Hematopoietic multipotent progenitor cell treated with erythropoietin and hydrocortisone succinate and interleukin-3 and kit ligand, for 17 days (in vitro differentiated cells): ENCODE measurements around the gene FYN.
"Not testable (repeated sequence)": the region's sequence is repeated elsewhere in the genome, so short reads cannot be mapped to it uniquely, and the experiment has no call there.

Experiments
- DNase-seq: peaks from one replicate; pipeline ENCODE4 v3.0.0-alpha.2; 2015; ENCODE audit warnings: low spot score

Gene FYN

DNA sequence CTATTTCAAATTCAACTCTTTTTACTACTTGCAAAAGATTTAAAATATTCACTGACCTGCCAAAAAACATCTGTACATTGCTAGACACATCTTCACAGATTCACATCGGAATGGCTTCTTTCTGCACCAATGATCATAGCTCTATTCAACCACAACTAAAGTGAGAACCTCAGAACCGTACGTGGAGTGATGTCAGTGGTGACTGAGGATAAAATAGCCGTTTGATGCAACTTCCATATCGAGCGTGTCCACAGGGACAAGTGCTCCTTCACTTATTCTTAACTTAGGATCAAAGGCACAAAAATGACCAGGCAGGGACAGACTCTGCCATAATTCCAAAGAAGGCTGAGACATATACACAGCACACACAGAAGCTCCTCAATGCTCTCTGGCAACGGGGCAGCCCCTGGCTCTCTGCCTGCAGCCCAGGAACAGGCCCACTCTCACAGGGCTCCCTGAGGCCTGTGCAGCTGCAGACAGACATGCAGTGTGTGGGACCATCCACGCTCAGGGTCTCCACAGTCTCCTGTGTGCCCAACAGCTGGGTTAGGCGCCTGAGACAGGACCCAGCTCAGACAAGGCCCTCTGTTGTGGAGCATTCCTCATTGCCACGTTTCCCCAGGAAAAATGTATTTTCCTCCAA lies 22.8 kb downstream of the FYN start:
- DNase-seq, result no peak

DNA sequence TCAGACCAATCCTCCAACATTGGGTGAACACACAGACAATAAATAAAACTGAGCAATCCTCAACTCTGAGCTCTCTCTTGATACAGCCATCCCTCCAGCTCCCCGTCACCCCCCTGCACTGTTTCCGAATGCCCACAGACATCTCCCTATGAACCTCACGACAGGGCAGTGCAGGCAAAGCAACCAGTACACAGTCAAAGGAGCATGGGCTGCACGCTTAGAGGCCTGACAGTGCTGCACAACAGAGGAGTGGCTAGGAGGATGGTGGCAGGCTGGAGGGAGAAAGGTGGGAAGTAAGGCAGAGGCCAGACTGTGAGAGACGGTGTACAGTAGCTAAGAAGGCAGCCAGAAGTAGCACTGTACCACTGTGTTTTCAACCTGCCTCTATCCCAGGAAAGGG lies 24.0 kb downstream of the FYN start:
- no peak for DNase-seq

DNA sequence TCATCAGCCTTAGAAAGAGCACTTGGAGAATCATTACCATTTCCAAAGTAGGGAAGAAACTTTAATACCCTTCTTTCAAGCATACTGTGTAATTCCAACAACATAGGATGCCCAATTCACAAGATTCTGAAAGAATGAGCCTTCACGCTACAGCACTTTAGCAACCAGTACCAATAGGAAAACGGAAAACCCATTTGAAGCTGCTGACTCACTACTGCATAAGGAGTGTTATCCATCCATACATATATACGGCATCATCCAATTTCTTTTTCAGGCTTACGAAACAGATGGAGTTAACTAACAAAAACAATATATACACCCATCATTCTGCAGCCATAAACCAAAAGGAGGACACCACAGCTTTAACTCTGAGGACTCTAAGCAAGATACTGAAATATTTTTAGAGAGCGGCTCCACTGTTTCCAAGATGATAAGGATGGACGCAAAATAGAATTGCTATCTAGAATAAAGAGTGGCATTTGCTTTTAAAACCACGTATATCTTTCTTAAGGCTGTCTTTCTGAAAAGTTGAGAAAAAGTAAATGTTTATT lies 24.9 kb downstream of the FYN start:
- DNase-seq, result no peak

DNA sequence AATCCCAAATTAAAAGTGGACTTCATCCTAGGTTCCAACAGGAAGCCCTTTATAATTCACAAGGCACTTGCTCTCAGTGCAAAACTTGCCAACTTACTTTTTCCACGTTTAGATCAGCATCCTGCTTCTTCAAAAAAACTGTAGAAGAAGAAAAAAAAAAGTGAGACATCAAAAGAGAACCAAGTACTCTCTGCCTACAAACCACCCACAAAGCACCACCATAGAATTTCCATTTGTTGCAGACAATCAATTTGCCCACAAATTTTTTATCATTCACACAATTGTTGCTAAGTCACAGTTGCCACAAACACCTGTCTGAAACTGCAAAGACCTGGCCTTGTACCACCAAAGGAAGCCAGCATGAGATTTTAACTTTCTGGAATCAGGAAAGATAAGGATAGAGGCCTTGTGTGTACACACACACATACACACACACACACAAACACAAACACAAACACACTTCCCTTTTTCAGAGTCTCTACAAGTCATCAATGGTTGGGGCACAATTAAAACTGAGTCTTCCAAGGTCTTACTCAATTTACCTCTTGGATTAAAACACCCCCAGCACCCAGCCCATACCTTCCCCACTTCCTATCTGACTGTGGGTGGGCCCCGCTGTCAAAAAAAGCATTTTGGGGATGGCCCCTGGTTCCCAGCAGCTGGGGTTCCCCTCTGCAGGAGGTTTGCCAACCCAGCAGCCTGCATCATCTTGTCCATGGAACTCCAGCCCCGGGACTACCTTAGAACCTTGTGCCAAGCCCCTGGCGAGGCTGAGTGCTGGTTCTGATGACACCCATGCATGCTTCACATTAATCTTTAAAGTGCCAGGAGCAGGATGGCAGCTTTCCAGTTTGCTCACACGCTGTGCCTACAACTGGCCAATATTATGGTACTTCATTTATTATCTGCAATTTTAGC lies 26.5 kb downstream of the FYN start:
- peak; percentile 61 for DNase-seq

DNA sequence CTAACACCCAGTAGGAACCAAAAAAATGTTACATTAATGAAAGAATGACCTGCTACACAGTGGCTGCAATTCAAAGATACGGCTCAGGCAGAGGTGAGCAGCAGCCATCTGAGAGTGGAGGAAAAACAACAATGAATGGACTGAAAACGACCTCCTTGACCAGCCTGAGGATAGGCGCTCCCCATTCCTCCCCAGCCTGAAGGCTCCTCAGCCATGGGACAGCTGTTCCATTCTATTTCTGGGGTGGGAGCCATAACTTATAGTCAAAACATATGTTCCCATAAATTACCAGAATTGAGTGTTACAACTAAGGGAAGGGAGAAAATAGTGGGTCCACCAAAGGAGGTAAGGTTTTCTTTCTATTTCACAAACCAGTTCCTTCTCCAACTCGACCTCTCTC lies 27.2 kb downstream of the FYN start:
- no peak for DNase-seq

DNA sequence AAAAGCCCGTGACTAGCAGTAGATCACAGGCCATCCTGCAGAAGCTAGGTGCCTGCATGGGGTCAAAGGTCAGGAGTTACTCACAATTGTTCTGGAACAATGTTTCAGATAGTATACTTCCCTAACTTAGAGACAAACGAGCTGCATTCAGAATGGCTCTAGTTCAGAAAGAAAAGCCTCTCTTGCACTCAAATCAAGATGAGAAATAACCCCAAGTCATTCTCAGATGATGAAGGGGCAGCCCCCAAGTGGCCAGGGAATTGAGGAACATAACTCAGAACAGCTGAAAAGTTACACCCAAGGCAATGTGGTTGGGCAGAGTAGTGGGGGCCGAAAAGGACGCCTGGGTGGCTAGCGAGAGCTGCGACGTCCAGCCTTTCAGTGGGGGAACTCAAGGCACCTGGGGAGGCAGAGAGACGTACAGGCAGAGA lies 27.8 kb downstream of the FYN start:
- DNase-seq, result no peak

DNA sequence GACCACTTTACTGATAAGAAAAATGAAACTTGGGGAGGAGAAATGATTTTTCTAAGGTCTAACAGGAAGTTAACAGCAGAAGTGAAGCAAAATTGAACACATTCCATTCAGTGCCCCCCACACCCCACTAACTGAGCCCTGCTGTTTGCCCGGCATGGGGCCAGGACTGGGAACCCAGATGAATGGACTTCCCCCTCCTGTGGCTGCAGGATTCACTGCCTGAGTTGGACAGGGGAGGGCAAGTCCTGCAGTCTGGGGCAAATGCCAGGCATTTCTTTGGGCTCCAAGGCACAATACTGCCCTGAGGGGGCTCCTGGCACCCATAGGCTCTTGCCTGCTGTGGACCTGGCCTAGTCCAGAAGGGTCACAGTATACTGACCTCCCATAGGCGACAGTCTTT lies 28.3 kb downstream of the FYN start:
- no peak for DNase-seq

DNA sequence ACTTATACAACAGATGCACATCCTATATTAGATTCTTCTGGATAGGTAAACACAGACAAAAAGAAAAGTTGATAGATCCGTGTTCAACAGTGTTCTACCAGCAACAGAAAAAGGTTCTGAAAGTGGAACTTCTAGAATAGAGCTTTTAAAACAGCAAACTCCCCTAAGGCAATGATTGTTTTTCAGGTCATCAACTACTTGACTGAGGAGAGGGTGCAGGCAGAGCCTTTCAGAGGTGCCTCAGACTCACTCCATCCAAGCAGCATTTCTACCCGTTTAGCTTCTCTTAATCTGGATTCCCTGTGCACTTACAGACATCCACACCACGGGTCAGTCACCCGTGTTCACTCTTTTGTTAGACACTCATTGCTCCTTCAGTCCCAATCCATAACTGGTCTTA lies 28.9 kb downstream of the FYN start:
- peak; percentile 14 for DNase-seq

DNA sequence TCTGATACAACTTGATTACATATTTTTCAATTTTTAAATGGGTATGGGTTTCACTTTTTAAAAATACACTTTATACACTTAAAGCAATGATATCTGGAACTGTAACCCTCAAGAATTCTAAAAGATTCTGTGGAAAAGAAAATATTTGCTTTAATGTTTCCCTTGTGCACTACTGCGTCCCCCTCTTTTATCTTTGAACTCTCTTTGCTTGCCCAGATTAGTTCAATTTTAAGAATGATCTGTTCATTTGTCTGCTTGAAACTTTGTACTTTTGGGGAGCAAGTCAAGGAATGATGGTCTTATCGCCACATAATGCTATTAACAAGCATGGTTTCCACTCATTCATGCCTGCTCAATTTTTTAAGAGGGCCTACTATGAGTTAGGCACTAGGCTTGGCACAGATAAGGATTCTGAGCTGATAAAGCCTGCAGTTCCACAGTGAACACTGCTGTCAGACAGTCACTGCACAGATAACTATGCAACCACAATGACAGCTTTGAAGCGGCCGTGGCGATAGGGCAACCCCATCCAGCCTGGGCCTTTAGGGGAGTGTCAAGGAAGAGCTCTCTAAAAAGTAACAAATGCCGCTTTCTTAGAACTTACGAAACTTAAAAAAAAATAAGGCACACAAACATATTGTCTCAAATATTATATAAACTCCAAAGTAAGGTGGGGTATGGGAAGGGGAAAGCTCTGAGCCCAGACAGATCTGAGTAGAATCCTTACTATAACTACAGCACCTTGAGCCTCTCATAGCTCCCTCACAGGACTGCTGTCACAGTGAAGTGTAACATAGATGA lies 29.7 kb downstream of the FYN start:
- peak; percentile 40 for DNase-seq

DNA sequence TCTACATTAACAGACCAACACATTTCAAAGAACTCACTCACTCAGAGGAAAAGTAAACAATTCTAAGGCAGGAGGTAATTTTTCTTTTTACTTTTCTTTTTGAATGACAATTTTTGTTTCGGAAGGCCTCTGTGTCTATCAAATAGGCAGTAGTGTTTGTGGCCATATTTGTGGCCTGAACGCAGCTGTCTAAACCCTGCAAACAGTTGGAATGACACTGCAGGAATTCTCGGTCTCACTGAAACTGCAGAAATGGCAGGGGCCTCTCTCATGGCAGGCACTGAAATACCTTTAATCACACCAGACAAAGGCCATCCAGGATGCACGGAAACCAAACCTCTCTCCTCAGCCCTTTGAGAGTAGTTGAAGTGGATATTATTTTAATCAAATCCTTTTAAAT lies 30.4 kb downstream of the FYN start:
- DNase-seq, result peak; percentile 43

DNA sequence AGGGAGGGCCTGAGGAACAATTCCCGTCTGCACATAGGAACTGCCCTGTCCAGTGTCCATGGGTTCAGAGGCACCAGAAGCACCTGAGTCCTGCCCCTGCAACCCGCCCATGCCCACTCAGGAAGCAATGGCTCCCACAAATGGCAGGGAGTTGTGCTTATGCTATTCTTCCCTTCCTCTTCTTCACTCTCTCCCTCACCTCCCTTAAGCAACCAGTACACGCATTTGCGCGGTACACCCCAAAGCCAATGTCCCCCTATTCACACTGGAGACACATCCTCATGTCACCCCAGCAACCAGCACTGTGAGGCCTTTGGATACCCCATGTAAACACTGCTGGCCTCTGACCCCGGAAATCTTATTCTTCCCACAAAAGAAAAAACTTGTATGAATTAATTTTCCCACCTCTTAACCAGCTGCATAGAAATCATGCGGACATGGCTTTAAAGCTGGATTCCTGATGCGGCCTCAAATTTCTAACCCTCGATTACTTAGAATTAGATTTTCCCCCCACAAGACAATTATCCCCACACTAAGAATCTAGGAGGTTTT lies 30.9 kb downstream of the FYN start:
- no peak for DNase-seq

DNA sequence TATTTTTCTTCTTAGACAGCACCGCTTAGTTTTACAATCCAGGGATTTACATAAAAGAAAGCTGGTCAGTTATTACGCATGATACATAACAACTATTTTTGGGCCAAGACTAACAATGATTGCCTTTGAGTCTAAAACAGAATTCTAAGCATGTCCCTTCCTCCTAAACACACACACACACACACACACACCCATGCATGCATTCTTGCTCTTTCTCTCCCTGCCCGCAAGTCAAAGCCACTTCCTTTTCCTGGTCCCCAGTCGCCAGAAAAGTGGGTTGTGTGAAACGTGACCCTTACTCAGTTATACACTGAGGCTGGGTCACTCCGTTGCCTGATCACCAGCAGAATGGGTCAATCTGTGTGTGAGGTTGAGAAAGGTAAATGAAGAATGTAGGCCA lies 31.4 kb downstream of the FYN start:
- DNase-seq, result no peak

DNA sequence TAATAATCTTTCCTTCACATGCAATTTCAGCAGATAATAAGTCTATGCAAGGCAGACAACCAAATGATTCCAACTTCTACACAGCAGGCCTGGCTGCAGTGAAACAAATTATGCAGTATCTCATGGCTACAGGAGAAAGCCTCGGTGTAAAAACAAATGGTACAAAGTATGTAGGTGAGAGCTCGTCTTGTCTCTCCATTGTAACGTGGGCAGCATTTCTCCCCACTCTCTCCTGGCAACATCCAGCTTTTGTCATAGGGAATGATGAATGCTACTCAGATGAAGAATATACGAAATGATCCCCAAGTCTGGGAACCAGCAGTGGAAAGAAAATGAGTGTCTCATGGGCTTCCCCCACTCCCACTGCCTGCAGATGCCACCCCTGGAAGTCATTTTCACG lies 32.4 kb downstream of the FYN start:
- DNase-seq, result no peak

DNA sequence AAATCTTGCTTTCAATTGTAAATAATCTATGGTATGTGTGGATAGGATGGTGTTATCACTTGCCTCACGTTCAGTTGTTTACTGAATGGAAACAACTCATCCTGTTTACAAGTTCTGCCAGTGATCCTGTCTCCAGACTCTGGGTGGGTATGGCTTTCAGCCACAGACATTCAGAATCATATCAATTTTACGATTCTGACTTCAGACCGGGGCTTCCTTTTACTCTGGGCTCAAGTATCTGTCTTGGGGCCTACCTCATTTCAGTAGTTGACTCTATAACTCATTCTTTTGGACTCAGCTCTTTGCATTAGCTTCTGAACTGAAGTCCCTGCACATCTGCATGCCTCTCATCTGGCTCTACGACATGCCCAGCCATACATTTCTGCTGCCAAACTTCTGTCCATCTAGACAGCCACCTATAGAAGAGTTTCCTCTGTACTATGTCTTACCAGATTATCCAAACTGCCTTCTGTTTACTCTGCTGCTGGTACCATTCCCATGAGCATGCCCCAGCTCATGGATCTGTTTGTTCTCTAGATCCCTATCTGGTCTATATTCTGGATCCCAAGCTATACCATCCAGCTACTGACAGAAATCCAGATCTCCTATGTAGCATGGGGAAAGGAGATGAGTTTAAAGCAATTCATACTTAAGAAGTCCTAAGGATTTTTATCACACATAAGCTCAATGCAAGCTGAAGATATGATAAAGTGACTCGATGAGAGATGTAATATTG lies 34.3 kb downstream of the FYN start:
- DNase-seq, result no peak

DNA sequence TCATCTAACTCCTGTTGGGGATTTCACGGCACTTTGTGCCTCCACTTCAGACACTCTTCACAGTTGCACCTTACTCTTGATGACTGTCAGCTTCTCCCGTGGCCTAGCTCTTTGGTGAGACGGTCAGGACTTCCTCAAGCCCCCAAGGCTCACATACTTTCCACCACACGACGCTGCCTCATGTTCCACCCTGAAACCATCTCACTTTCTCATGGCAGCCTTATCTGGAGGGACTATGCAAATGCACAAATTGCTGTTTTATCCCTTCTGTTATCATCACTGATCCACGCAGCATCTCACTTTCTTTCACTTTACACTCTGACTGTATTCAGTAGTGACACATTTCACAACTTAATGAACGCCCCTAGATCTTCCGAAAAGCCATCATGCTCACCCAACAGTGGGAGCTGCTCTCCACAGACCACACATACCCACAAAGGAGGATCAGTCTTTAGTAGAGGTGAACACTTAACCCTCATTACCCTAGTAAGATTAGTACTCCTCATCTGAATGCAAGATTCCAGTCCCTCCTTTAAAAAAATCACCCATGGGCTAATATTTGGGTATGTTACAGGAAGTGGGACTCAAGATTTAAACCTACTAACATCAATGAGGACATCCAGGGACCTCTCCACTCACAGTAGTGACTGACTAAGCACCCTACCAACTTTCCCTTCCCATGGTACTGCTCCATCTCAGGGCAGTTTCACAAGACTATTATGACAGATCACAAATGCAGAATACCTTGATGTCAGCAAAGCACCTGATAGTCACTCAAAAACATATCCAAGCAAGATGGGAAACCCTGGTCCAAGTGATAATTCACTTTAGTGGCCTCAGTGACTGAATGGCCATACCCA lies 35.4 kb downstream of the FYN start:
- no peak for DNase-seq

DNA sequence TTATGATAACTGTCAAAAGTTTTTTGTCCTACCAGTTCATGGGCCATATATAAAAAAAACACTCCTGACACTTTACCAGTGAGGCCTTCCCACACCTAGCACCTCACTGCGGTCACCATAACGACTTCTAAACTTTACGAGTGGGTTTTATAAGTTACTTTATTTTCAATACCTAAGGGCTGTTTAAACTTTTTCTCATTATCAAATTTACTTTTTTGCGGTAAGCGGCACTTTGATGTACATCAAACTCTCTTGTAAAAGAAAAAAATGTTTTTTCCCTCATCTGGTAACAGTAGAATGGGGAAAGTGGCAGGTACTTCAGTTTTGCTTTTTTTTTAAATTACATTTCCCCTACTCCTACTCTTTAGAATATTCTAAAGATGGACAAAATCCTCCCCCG lies 36.2 kb downstream of the FYN start:
- no peak for DNase-seq

DNA sequence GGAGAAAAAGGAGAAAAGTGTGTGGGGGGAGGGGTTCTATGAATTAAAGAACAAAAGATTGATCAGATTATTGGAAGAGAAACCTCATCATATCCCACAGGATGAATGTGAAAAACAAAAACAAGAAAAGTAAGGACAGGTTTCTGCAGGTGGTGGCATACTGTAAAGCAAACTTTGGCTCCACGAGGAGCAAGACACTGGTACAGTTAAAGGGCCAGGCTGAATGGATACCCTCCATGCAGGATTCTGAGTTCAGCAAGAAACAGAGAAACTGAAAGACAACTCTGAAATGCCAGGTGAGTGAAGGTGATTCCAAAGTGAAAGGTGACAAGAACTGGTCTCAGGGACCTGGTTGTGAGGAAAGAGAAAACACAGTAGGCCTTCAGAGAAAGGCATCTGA lies 37.4 kb downstream of the FYN start:
- DNase-seq, result no peak

DNA sequence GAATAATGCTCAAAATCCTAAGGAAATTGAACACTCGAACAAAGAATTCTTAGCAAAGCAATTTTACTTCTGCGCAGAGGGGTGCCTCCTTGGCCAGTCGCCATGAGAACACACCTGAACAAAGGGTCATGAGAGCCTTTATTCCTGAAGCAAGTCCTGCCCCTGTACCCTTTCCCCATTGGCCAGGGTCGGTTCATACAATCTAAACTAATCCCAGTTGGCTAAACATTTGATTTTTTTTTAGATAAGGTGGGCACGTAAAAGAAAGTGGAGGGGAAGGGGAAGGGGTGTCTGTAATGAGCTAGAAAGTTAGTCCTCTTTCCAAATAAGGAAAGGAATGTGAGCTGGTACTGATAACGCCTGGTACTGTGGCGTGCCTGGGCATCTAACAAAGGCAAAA lies 37.9 kb downstream of the FYN start:
- DNase-seq, result not testable (repeated sequence)

DNA sequence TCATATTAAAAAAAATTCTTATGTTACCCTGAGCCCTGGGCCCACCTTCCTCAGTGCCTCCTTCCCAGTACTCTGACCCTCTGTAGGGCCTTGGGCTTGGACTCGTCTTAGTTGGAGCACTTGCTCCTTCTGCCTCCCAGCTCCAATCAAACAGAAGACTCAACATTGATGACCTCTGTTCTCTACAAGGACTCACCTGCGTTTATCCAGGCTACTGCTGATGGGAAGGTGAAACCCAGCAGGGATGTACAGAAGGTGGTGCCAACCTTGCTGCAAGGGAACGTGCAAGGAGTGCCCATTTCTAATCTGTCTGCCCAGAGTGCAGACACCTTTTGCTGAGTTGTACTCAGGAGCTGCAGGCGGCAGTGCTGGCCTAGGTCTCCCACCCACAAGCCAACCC lies 38.9 kb downstream of the FYN start:
- peak; percentile 24 for DNase-seq

DNA sequence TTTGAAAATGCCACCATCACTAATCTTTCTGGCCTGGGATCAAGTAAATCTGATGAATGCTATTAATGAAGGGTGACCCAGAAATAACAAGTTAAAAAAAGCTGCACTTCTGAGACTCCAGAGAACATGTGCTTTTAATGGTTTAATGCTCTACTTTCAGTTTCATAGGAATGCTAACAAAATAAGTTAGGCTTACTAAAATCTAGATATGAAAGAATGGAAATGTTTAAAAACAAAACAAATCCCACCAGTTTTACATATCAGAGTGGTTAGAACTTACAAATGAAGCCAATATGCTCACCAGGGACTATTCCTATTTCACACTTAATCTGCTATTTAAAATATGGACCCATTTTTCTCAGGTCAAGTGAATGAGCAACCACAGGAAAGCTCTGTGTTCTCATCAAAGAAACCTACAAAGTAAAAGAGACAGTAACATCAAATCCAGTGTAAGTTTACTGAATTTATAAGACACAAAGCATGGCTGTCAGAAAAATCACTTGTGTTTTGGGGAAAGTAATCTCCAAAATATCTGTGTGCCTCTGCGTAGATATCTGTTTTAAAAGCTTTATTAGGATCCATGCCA lies 40.3 kb downstream of the FYN start:
- no peak for DNase-seq
